ENCODE data around the gene TENT5C. TPM values are rescaled to one million over a fixed set of nuclear protein-coding genes. Genes with fewer than 3 reads are reported as not detected.

TENT5C gene
- total RNA-seq, 1 experiment from 2014 or later = 1.4 TPM

DNA sequence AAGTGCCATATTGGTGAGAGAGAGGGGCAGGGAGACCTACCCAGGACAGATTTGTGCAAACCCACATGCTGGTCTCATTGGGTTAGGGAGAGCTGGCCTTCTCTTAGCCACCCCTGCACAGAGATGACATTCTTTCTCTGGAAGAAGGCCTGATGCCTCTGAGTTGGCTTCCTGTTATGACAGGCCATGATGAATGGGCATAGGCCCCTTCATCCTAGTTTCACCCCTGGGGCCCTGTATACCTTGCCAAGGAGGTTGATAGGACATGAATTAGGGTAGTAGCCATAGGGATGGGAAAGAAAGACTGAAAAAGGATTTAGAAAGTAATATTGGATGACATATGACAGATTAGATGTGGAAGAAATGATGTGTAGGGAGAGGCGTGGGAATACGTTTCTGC, 46.6 kb downstream of the TENT5C start (continued):
- no peak for TF ChIP-seq ZNF138 (CRISPR knock-in tag; conservative IDR thresholded peaks at IDR 0.05)
- TF ChIP-seq, protein P1, sequence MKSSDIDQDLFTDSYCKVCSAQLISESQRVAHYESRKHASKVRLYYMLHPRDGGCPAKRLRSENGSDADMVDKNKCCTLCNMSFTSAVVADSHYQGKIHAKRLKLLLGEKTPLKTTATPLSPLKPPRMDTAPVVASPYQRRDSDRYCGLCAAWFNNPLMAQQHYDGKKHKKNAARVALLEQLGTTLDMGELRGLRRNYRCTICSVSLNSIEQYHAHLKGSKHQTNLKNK (CRISPR knock-in tag; IDR thresholded peaks at IDR 0.05) = no peak
- TF ChIP-seq, protein P2, sequence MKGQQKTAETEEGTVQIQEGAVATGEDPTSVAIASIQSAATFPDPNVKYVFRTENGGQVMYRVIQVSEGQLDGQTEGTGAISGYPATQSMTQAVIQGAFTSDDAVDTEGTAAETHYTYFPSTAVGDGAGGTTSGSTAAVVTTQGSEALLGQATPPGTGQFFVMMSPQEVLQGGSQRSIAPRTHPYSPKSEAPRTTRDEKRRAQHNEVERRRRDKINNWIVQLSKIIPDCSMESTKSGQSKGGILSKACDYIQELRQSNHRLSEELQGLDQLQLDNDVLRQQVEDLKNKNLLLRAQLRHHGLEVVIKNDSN (CRISPR knock-in tag; IDR thresholded peaks at IDR 0.05) = no peak
- TF ChIP-seq, protein P3, sequence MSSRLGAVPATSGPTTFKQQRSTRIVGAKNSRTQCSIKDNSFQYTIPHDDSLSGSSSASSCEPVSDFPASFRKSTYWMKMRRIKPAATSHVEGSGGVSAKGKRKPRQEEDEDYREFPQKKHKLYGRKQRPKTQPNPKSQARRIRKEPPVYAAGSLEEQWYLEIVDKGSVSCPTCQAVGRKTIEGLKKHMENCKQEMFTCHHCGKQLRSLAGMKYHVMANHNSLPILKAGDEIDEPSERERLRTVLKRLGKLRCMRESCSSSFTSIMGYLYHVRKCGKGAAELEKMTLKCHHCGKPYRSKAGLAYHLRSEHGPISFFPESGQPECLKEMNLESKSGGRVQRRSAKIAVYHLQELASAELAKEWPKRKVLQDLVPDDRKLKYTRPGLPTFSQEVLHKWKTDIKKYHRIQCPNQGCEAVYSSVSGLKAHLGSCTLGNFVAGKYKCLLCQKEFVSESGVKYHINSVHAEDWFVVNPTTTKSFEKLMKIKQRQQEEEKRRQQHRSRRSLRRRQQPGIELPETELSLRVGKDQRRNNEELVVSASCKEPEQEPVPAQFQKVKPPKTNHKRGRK (CRISPR knock-in tag; IDR thresholded peaks at IDR 0.05; ENCODE audit: borderline replicate concordance) = no peak
- no peak for TF ChIP-seq ZNF416 (CRISPR knock-in tag; IDR thresholded peaks at IDR 0.05)
- TF ChIP-seq, protein P4, sequence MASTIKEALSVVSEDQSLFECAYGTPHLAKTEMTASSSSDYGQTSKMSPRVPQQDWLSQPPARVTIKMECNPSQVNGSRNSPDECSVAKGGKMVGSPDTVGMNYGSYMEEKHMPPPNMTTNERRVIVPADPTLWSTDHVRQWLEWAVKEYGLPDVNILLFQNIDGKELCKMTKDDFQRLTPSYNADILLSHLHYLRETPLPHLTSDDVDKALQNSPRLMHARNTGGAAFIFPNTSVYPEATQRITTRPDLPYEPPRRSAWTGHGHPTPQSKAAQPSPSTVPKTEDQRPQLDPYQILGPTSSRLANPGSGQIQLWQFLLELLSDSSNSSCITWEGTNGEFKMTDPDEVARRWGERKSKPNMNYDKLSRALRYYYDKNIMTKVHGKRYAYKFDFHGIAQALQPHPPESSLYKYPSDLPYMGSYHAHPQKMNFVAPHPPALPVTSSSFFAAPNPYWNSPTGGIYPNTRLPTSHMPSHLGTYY (CRISPR knock-in tag; IDR thresholded peaks at IDR 0.05) = no peak
- no peak for TF ChIP-seq ZNF219 (CRISPR knock-in tag; IDR thresholded peaks at IDR 0.05; ENCODE audit: borderline replicate concordance)
- TF ChIP-seq, protein P5, sequence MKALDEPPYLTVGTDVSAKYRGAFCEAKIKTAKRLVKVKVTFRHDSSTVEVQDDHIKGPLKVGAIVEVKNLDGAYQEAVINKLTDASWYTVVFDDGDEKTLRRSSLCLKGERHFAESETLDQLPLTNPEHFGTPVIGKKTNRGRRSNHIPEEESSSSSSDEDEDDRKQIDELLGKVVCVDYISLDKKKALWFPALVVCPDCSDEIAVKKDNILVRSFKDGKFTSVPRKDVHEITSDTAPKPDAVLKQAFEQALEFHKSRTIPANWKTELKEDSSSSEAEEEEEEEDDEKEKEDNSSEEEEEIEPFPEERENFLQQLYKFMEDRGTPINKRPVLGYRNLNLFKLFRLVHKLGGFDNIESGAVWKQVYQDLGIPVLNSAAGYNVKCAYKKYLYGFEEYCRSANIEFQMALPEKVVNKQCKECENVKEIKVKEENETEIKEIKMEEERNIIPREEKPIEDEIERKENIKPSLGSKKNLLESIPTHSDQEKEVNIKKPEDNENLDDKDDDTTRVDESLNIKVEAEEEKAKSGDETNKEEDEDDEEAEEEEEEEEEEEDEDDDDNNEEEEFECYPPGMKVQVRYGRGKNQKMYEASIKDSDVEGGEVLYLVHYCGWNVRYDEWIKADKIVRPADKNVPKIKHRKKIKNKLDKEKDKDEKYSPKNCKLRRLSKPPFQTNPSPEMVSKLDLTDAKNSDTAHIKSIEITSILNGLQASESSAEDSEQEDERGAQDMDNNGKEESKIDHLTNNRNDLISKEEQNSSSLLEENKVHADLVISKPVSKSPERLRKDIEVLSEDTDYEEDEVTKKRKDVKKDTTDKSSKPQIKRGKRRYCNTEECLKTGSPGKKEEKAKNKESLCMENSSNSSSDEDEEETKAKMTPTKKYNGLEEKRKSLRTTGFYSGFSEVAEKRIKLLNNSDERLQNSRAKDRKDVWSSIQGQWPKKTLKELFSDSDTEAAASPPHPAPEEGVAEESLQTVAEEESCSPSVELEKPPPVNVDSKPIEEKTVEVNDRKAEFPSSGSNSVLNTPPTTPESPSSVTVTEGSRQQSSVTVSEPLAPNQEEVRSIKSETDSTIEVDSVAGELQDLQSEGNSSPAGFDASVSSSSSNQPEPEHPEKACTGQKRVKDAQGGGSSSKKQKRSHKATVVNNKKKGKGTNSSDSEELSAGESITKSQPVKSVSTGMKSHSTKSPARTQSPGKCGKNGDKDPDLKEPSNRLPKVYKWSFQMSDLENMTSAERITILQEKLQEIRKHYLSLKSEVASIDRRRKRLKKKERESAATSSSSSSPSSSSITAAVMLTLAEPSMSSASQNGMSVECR (CRISPR knock-in tag; IDR thresholded peaks at IDR 0.05; ENCODE audit: borderline replicate concordance) = no peak
- no peak for TF ChIP-seq SMAD3 (CRISPR knock-in tag; IDR thresholded peaks at IDR 0.05; ENCODE audit: borderline replicate concordance)

DNA sequence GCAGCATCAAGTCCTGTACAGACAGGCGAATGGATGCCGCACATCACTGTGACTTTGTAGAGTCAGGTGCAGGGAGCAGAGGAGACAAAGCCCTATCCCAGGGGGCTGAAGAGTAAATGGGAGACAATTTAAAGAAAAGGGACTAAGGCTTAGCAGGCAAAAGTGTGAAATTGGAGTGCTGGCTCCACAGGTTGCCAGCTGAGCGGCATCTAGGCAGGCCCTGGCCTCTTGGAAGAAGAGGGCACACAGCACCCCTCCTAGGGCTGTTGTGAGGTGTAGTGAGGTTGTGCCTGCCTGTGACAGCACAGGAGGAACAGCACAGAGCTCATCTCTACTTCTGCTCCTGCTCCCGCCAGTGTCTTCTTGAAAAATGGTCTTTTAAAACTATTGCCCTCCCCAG, 47.3 kb downstream of the TENT5C start:
- ATAC-seq (no peak), DNase-seq (ENCODE audit: low spot score) (no peak)
- POLR2A ChIA-PET = no interaction called here
- CTCF ChIA-PET = no interaction called here
- peaks cover 13% of the 10 kb centered on the region for H3K9me3 Mint-ChIP-seq
- no peak overlapping the region for H3K27ac Mint-ChIP-seq
- H3K4me3 Mint-ChIP-seq = no peak overlapping the region
- peaks cover 3% of the 10 kb centered on the region for H3K36me3 Mint-ChIP-seq
- TF ChIP-seq ZNF396 (CRISPR knock-in tag; IDR thresholded peaks at IDR 0.05; ENCODE audit: borderline replicate concordance) (no peak), ATF1 (CRISPR knock-in tag; IDR thresholded peaks at IDR 0.05) (no peak), KAT7 (CRISPR knock-in tag; IDR thresholded peaks at IDR 0.05; ENCODE audit: borderline replicate concordance) (no peak), OVOL2 (CRISPR knock-in tag; IDR thresholded peaks at IDR 0.05; ENCODE audit: borderline replicate concordance) (no peak), JUN (CRISPR knock-in tag; IDR thresholded peaks at IDR 0.05) (no peak), EMX1 (CRISPR knock-in tag; IDR thresholded peaks at IDR 0.05) (no peak), TEAD1 (CRISPR knock-in tag; IDR thresholded peaks at IDR 0.05) (no peak), ZNF232 (CRISPR knock-in tag; IDR thresholded peaks at IDR 0.05) (no peak), ZBTB21 (CRISPR knock-in tag; IDR thresholded peaks at IDR 0.05; ENCODE audit: borderline replicate concordance) (no peak), NR3C1 (CRISPR knock-in tag; conservative IDR thresholded peaks at IDR 0.05; ENCODE audit: low read depth) (no peak), ESRRA (CRISPR knock-in tag; IDR thresholded peaks at IDR 0.05; ENCODE audit: borderline replicate concordance) (no peak)
- TF ChIP-seq, protein P1 (CRISPR knock-in tag; IDR thresholded peaks at IDR 0.05) = no peak
- TF ChIP-seq, protein P4 (CRISPR knock-in tag; IDR thresholded peaks at IDR 0.05) = no peak
- TF ChIP-seq, protein P6, sequence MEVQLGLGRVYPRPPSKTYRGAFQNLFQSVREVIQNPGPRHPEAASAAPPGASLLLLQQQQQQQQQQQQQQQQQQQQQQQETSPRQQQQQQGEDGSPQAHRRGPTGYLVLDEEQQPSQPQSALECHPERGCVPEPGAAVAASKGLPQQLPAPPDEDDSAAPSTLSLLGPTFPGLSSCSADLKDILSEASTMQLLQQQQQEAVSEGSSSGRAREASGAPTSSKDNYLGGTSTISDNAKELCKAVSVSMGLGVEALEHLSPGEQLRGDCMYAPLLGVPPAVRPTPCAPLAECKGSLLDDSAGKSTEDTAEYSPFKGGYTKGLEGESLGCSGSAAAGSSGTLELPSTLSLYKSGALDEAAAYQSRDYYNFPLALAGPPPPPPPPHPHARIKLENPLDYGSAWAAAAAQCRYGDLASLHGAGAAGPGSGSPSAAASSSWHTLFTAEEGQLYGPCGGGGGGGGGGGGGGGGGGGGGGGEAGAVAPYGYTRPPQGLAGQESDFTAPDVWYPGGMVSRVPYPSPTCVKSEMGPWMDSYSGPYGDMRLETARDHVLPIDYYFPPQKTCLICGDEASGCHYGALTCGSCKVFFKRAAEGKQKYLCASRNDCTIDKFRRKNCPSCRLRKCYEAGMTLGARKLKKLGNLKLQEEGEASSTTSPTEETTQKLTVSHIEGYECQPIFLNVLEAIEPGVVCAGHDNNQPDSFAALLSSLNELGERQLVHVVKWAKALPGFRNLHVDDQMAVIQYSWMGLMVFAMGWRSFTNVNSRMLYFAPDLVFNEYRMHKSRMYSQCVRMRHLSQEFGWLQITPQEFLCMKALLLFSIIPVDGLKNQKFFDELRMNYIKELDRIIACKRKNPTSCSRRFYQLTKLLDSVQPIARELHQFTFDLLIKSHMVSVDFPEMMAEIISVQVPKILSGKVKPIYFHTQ (CRISPR knock-in tag; IDR thresholded peaks at IDR 0.05) = no peak
- no peaks in the 10 kb centered on the region; the same call in 1 of the 2 replicates for H3K27me3 Mint-ChIP-seq (ENCODE audit: low read depth)
- peaks cover 42% of the 10 kb centered on the region for H3K4me1 Mint-ChIP-seq
